HG02571 (cell line): ENCODE data around the gene ZCCHC9.
"Not testable (repeated sequence)": the region's sequence is repeated elsewhere in the genome, so short reads cannot be mapped to it uniquely, and the experiment has no call there.

ENCODE experiments used
- ATAC-seq: cut with Tn5 transposase; IDR thresholded peaks from one replicate; pipeline ENCODE4 v1.9.1; 2021; ENCODE audit warnings: mild to moderate bottlenecking, moderate library complexity; ENCODE audit not compliant: unreplicated experiment

Gene ZCCHC9

GRCh38 chr5:81301271-81302015, at the start of gene ZCCHC9:
Gene ZCCHC9 (plus strand): TSS chr5:81301587. CDS start chr5:81304758, 3,171 bp downstream.
- ATAC-seq, result peak; percentile 98

- ATAC-seq, result no peak
Observed at GRCh38 chr5:81251922-81252321, 49.5 kb upstream of the ZCCHC9 start.

- no peak for ATAC-seq
Observed at GRCh38 chr5:81252904-81253303, 48.5 kb upstream of the ZCCHC9 start.

GRCh38 chr5:81253875-81254274, 47.5 kb upstream of the ZCCHC9 start:
- ATAC-seq, result no peak

GRCh38 chr5:81254886-81255559, 46.4 kb upstream of the ZCCHC9 start:
- no peak for ATAC-seq

GRCh38 chr5:81256766-81257165, 44.6 kb upstream of the ZCCHC9 start:
- ATAC-seq, result no peak

GRCh38 chr5:81262796-81263195, 38.6 kb upstream of the ZCCHC9 start:
- not testable (repeated sequence) for ATAC-seq

GRCh38 chr5:81265101-81265500, 36.3 kb upstream of the ZCCHC9 start:
- ATAC-seq, result no peak

GRCh38 chr5:81268521-81269196, 32.7 kb upstream of the ZCCHC9 start:
- no peak for ATAC-seq

- ATAC-seq, result no peak
Observed at GRCh38 chr5:81269751-81270393, 31.5 kb upstream of the ZCCHC9 start.

GRCh38 chr5:81270394-81271027, 30.9 kb upstream of the ZCCHC9 start:
- not testable (repeated sequence) for ATAC-seq

- no peak for ATAC-seq
Observed at GRCh38 chr5:81283976-81284375, 17.4 kb upstream of the ZCCHC9 start.

- no peak for ATAC-seq
Observed at GRCh38 chr5:81286059-81286617, 15.2 kb upstream of the ZCCHC9 start.

GRCh38 chr5:81288021-81288433, 13.4 kb upstream of the ZCCHC9 start:
- no peak for ATAC-seq

- ATAC-seq, result no peak
Observed at GRCh38 chr5:81290146-81290545, 11.2 kb upstream of the ZCCHC9 start.

- no peak for ATAC-seq
Observed at GRCh38 chr5:81292130-81292529, 9.3 kb upstream of the ZCCHC9 start.

GRCh38 chr5:81294021-81294420, 7.4 kb upstream of the ZCCHC9 start:
- not testable (repeated sequence) for ATAC-seq

- no peak for ATAC-seq
Observed at GRCh38 chr5:81297531-81297930, 3.9 kb upstream of the ZCCHC9 start.

- ATAC-seq, result no peak
Observed at GRCh38 chr5:81300921-81301270, 491 bp upstream of the ZCCHC9 start.

GRCh38 chr5:81302596-81302995, 1.2 kb downstream of the ZCCHC9 start:
- no peak for ATAC-seq

- no peak for ATAC-seq
Observed at GRCh38 chr5:81303563-81303962, 2.2 kb downstream of the ZCCHC9 start.
